ENCODE data around the gene CAPN3. TPM values are rescaled to one million over a fixed set of nuclear protein-coding genes. Genes with fewer than 3 reads are reported as not detected.

Gene CAPN3
- total RNA-seq, 2 experiments from 2014 or later, result 8.2 to 8.7 TPM

- Histone ChIP-seq H3K4me1 (ENCODE audit: insufficient read depth, low read length) (no peaks in the 10 kb centered on the region), H3K36me3 (ENCODE audit: insufficient read depth, low read length) (peaks cover 3% of the 10 kb centered on the region), H3K4me3 (ENCODE audit: low read length) (no peak overlapping the region), H3K9me3 (ENCODE audit: control insufficient read depth in 1 of 2, insufficient read depth in 1 of 2, low read length in 2 of 2) (no peaks in the 10 kb centered on the region), H3K27ac (ENCODE audit: low read depth in 1 of 2, low read length in 2 of 2) (no peak overlapping the region), H3K27me3 (ENCODE audit: control insufficient read depth in 1 of 2, insufficient read depth in 2 of 2, low read length in 2 of 2) (no peaks in the 10 kb centered on the region)
- no peak for DNase-seq
- no peak for ATAC-seq (ENCODE audit: poor library complexity)
- no peak overlapping the region for H3K4me3 Mint-ChIP-seq
- ChIA-PET POLR2A (no interaction called here), CTCF (no interaction called here)
- H3K9me3 Mint-ChIP-seq, result no peaks in the 10 kb centered on the region
- no peak overlapping the region for H3K27ac Mint-ChIP-seq
- no peaks in the 10 kb centered on the region for H3K27me3 Mint-ChIP-seq
- intact Hi-C loops (cut with DNase I, micrococcal nuclease), result no loop called here
- TF ChIP-seq CTCF (IDR thresholded peaks at IDR 0.05), result no peak
- H3K36me3 Mint-ChIP-seq (ENCODE audit: low read depth), result peaks cover 26% of the 10 kb centered on the region
- H3K4me1 Mint-ChIP-seq (ENCODE audit: low read depth), result no peaks in the 10 kb centered on the region
These were observed 44.1 kb downstream of the CAPN3 start for GRCh38 chr15:42403389-42403788.

GRCh38 chr15:42404461-42405235, 45.3 kb downstream of the CAPN3 start:
- Histone ChIP-seq H3K36me3 (ENCODE audit: insufficient read depth, low read length) (peaks cover 3% of the 10 kb centered on the region), H3K9me3 (ENCODE audit: control insufficient read depth in 1 of 2, insufficient read depth in 1 of 2, low read length in 2 of 2) (no peaks in the 10 kb centered on the region), H3K4me1 (ENCODE audit: insufficient read depth, low read length) (no peaks in the 10 kb centered on the region), H3K27me3 (ENCODE audit: control insufficient read depth in 1 of 2, insufficient read depth in 2 of 2, low read length in 2 of 2) (no peaks in the 10 kb centered on the region), H3K27ac (ENCODE audit: low read depth in 1 of 2, low read length in 2 of 2) (no peak overlapping the region), H3K4me3 (ENCODE audit: low read length) (no peak overlapping the region)
- no peak overlapping the region for H3K27ac Mint-ChIP-seq
- ATAC-seq (ENCODE audit: poor library complexity) (no peak), DNase-seq (no peak)
- H3K9me3 Mint-ChIP-seq, result no peaks in the 10 kb centered on the region
- no peak overlapping the region for H3K4me3 Mint-ChIP-seq
- CTCF ChIA-PET, result no interaction called here
- no peaks in the 10 kb centered on the region for H3K27me3 Mint-ChIP-seq
- peaks cover 23% of the 10 kb centered on the region for H3K36me3 Mint-ChIP-seq (ENCODE audit: low read depth)
- H3K4me1 Mint-ChIP-seq (ENCODE audit: low read depth), result no peaks in the 10 kb centered on the region
- TF ChIP-seq CTCF (IDR thresholded peaks at IDR 0.05), result no peak
- intact Hi-C loops (cut with DNase I, micrococcal nuclease), result no loop called here
- POLR2A ChIA-PET, result no interaction called here

- Histone ChIP-seq H3K4me1 (ENCODE audit: insufficient read depth, low read length) (no peaks in the 10 kb centered on the region), H3K27me3 (ENCODE audit: control insufficient read depth in 1 of 2, insufficient read depth in 2 of 2, low read length in 2 of 2) (no peaks in the 10 kb centered on the region), H3K9me3 (ENCODE audit: control insufficient read depth in 1 of 2, insufficient read depth in 1 of 2, low read length in 2 of 2) (no peaks in the 10 kb centered on the region), H3K36me3 (ENCODE audit: insufficient read depth, low read length) (peaks cover 6% of the 10 kb centered on the region), H3K27ac (ENCODE audit: low read depth in 1 of 2, low read length in 2 of 2) (no peak overlapping the region), H3K4me3 (ENCODE audit: low read length) (no peak overlapping the region)
- ChIA-PET CTCF (no interaction called here), POLR2A (no interaction called here)
- Mint-ChIP-seq H3K27ac (no peak overlapping the region), H3K27me3 (no peaks in the 10 kb centered on the region), H3K36me3 (ENCODE audit: low read depth) (peaks cover 16% of the 10 kb centered on the region), H3K4me3 (no peak overlapping the region), H3K4me1 (ENCODE audit: low read depth) (no peaks in the 10 kb centered on the region), H3K9me3 (no peaks in the 10 kb centered on the region)
- no peak for TF ChIP-seq CTCF (IDR thresholded peaks at IDR 0.05)
- intact Hi-C loops (cut with DNase I, micrococcal nuclease), result no loop called here
- ATAC-seq (ENCODE audit: poor library complexity) (no peak), DNase-seq (no peak)
These were observed 46.7 kb downstream of the CAPN3 start for GRCh38 chr15:42405863-42406482.
